LNCAP (cell line): Measurements from ENCODE around the gene RAPGEF5.

Experiments used
- TF ChIP-seq, protein P1 (sequence below): fragments of 450-650 bp; IDR thresholded peaks from 2 replicates; pipeline ENCODE4 v1.5.1; 2017; ENCODE audit warnings: mild to moderate bottlenecking

RAPGEF5 gene

DNA sequence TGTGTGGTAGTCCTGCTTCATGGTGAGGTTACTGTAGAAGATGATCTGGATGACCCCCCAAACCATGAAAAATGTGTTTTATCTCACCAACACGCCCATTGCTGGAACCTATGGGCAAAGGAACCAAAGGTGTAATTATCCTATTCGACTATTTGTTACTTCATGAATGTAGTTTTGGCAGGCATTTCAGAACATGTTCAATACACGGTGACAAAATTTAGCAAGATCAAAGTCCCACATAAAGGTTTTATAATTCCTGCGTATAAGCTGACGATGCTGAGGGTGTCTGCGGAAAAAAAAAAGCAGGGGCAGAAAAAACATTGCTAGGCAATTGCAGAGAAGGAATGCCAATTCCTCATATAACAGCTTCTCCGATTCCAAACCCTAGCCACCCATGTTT lies 13.3 kb downstream of the RAPGEF5 start:
- TF ChIP-seq, protein P1, sequence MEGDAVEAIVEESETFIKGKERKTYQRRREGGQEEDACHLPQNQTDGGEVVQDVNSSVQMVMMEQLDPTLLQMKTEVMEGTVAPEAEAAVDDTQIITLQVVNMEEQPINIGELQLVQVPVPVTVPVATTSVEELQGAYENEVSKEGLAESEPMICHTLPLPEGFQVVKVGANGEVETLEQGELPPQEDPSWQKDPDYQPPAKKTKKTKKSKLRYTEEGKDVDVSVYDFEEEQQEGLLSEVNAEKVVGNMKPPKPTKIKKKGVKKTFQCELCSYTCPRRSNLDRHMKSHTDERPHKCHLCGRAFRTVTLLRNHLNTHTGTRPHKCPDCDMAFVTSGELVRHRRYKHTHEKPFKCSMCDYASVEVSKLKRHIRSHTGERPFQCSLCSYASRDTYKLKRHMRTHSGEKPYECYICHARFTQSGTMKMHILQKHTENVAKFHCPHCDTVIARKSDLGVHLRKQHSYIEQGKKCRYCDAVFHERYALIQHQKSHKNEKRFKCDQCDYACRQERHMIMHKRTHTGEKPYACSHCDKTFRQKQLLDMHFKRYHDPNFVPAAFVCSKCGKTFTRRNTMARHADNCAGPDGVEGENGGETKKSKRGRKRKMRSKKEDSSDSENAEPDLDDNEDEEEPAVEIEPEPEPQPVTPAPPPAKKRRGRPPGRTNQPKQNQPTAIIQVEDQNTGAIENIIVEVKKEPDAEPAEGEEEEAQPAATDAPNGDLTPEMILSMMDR: no peak

DNA sequence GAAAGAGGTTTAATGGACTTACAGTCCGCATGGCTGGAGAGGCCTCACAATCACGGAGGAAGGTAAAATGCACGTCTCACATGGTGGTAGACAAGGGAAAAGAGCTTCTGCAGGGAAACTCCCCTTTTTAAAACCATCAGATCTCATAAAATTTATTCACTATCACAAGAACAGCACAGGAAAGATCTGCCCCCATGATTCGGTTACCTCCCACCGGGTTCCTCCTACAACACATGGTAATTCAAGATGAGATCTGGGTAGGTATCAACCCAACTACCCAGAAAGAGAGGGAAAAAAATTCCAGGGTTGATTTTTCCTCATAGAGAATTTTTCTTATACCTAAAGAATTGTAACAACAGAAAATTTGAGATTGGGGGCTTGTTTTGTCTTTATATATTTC lies 13.9 kb downstream of the RAPGEF5 start:
- TF ChIP-seq, protein P1: no peak

DNA sequence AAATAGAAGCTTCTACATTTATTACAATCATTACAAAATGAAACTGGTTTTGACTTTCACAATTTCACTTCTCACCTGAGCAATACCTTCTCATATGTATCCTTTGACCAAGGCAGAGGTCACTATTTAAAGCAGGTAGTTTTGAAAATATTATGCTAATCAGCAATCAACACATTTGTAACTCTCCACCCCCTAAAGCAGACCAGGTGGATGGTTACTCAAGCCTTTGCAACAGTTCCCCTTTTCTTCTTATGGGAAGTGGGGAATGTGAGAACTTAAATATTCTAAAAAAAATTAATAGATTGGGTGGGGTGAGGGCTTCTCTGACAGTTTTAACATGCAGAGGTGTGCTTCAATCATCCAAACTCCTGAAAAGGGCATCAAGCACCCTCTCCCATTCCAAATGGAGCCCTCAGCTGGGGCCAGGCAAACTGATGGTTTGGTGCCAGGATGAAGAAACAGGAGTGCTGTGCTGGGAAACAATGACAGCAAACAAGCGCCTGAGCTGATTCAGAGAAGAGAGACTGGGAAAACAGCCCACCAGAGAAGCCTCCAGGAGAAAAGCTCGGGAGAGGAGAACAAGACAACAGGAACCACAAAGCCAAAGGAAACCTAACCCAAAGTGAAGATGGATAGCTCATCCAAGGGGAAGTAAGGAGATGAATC lies 17.1 kb downstream of the RAPGEF5 start:
- TF ChIP-seq, protein P1: no peak

DNA sequence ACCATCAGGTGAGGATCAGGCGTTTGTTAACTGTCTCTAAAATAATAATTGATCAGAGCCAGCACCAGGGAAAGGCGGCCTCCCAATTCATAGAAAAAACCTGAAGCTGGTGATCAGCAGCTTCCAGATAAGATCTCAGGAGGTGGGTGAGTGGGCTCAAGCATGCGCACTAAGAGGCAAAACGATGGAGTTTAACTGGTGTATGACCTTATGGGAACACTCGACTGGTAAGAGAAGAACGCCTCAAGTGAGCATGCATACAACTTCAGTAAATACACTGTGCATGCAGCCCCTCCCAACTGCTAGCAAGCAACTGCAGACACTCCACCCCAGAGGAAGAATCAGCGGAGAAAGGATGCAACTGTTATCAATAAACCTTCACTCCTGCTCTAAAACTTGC lies 18.1 kb downstream of the RAPGEF5 start:
- TF ChIP-seq, protein P1: no peak

DNA sequence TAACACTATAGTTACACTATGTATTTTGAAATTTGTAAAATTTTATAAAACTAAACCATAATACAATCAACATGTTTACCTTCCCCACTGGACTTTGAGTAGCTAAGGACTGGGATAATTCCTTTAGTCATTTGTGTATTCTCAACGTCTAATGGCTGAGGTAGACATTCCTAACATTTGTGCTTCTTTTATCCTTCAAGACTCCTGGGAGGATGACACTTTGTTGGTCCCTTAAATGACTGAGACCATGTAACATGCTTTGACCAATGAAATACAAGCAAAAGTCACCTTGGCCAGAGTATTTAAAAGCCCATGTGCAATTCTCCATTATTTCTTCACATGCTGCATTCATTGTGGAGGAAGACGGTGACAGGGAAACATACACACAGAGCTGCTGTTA lies 18.5 kb downstream of the RAPGEF5 start:
- TF ChIP-seq, protein P1: no peak

DNA sequence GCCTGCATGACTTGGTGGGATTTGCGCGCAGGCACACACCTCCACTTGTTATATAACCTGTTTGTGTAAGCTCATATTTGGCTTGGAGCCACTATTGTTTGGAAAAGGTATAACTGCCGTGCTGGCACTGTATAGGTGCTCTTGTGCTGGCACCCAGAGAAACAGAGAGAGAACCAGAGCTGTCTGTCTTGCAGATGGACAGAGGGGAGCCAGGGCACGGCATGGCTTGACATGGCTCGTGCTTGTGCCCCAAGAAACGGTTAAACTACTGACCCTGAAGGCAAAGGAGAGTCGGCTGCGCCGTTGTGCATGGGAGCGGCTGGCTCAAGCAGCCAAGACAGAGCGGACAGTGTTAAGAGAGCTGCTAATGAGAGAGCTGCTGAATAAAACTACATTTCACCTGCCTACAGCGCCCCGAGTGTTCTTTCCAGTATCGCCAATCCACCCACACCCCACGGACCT lies 23.2 kb downstream of the RAPGEF5 start:
- TF ChIP-seq, protein P1: no peak

DNA sequence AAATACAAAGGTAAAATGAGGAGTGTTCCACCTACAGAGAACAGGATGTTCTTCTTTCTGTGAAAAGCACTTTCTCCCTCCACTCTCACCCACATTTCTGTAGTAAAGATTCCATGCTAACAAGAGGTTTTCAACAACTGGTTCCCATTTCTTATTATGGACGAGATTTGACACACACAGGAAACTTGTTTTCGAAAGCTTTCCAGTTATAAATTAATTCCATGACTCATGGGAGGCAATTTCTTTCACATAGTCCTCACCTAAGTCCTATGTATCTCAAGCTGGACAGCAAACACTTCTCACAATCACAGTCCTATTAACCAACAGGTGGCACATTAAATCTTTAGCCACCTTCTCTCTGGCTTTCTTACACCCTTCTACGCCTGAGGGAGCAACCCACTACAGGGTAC lies 24.5 kb downstream of the RAPGEF5 start:
- TF ChIP-seq, protein P1: no peak

DNA sequence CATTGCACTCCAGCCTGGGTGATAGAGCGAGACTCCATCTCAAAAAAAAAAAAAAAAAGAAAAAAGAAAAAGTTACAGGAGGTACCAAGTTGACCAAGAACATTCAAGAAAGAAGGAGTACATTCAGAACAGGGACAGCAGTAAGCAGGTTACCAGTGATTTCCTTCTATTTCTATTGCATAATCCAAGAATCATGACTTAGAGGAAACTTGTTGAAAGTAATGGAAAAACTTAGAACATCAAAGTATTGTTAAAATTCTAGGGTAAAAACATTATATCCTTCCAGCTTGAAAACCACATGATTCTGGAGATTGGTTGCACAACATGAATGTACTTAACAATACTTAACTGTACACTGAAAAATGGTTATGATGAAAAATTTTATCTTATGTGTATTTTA lies 25.2 kb downstream of the RAPGEF5 start:
- TF ChIP-seq, protein P1: no peak
